GM18505 (cell line): ENCODE measurements around the gene CYP4B1.
"Not testable (repeated sequence)": the region's sequence is repeated elsewhere in the genome, so short reads cannot be mapped to it uniquely, and the experiment has no call there.

Experiments used
- ATAC-seq: cut with Tn5 transposase; IDR thresholded peaks from one replicate; pipeline ENCODE4 v1.9.1; 2021; ENCODE audit not compliant: unreplicated experiment
- POLR2A ChIP-seq: IDR thresholded peaks from 4 replicates; pipeline ENCODE4 v1.6.1; 2011; ENCODE audit warnings: borderline replicate concordance; ENCODE audit not compliant: insufficient read depth, insufficient read length; ENCODE audit errors: extremely low read depth

CYP4B1 gene

GRCh38 chr1:46813858-46814396 lies 15.1 kb downstream of the CYP4B1 start:
- ATAC-seq: no peak
- TF ChIP-seq POLR2A: no peak

DNA sequence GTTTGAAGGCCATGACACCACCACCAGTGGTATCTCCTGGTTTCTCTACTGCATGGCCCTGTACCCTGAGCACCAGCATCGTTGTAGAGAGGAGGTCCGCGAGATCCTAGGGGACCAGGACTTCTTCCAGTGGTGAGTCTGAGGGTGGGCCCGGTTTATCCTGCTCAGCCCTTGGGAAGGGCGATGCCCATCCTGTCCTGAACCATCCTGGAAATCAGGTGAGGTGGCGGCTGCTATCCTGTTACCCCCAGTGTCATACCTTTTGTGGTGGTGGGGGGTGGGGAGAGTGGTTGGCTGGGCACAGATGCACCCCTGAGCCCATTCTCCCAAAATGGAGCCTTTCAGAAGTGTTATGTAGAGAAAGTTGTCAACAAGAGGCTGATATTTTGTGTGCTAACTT lies 16.3 kb downstream of the CYP4B1 start:
- no peak for ATAC-seq
- no peak for TF ChIP-seq POLR2A

DNA sequence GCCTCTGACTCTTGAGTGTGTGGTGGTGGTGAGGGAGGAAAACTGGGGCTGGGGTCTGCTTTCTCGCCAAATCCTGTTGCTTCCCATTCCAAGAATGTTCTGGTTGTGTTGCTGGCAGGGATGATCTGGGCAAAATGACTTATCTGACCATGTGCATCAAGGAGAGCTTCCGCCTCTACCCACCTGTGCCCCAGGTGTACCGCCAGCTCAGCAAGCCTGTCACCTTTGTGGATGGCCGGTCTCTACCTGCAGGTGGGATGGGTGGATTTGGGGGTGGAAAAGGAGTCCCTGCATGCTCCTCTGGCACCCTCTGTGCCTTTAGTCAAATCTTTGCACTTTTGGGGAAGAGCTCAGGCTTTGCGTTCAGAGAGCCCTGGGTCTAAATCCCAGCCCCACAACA lies 18.1 kb downstream of the CYP4B1 start:
- TF ChIP-seq POLR2A: no peak
- ATAC-seq: no peak

GRCh38 chr1:46817814-46818213 lies 19.0 kb downstream of the CYP4B1 start:
- no peak for TF ChIP-seq POLR2A
- no peak for ATAC-seq

GRCh38 chr1:46818591-46818990 lies 19.7 kb downstream of the CYP4B1 start:
- no peak for ATAC-seq
- TF ChIP-seq POLR2A: no peak

- ATAC-seq: no peak
- TF ChIP-seq POLR2A: no peak
Measured at GRCh38 chr1:46819335-46819734, 20.5 kb downstream of the CYP4B1 start.

DNA sequence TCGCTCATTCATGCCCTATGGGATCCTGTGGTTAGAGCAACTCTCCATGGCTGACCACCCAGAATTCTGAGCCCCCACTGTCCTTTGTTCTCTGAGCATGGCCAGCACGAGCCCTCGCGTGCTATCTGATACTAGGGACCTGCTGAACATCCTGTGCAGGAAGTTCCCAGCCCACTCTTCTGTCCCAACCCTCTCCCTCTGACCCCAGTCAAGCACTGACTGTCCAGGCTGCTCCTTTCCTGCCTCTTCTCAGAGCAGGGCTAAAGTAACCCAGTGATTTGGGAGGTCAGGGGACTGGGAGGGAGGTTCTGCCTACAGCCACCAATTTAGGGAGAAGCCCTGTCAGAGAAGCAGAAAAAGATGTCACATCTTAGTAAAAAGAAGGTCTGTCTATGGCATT lies 21.2 kb downstream of the CYP4B1 start:
- TF ChIP-seq POLR2A: no peak
- ATAC-seq: no peak

GRCh38 chr1:46820560-46821060 lies 21.8 kb downstream of the CYP4B1 start:
- ATAC-seq: no peak
- no peak for TF ChIP-seq POLR2A

- no peak for ATAC-seq
- TF ChIP-seq POLR2A: no peak
Measured at GRCh38 chr1:46822248-46822826, 23.5 kb downstream of the CYP4B1 start.

DNA sequence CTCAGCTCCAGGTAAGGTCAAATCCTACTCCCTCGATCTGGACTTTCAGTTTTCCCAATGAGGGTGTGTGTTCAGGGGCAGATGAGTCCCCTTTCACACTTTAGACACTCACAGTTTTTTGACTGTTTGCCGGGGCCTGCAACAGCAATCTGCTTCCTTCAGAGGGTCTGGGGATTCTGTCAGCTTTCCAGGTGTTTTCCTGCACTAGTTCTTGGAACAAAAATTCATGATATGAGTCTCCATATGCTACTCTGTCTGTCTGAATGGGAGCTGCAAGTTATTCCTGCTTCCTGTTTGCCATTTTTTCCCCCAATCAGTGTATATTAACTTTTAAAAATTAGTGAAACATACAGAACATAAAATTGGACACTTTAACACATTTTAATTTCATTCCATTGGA lies 24.3 kb downstream of the CYP4B1 start:
- no peak for TF ChIP-seq POLR2A

DNA sequence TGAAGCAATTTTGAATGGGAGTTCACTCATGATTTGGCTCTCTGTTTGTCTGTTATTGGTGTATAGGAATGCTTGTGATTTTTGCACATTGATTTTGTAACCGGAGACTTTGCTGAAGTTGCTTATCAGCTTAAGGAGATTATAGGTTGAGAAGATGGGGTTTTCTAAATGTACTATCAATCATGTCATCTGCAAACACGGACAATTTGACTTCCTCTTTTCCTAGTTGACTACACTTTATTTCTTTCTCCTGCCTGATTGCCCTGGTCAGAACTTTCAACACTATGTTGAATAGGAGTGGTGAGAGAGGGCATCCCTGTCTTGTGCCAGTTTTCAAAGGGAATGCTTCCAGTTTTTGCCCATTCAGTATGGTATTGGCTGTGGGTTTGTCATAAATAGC lies 28.0 kb downstream of the CYP4B1 start:
- ATAC-seq: not testable (repeated sequence)

More for the DNA sequence above, 24.3 kb downstream of the CYP4B1 start:
- ATAC-seq: no peak

DNA sequence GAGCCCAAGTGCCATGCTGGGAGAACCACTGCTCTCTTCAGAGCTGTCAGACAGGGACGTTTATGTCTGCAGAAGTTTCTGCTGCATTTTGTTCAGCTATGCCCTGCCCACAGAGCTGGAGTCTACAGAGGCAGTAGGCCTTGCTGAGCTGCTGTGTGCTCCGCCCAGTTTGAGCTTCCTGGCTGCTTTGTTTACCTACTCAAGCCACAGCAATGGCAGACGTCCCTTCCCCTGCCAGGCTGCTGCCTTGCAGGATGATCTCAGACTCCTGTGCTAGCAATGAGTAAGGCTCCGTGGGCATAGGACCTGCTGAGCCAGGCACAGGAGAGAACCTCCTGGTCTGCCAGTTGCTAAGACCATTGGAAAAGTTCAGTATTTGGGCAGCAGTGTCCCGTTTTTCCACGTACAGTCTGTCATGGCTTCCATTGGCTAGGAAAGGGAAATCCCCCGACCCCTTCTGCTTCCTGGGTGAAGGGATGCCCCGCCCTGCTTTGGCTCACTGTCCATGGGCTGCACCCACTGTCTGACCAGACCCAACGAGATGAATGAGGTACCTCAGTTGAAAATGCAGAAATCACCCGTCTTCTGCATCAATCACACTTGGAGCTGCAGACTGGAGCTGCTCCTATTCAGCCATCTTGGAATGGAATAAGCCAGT lies 31.9 kb downstream of the CYP4B1 start:
- TF ChIP-seq POLR2A: no peak
- ATAC-seq: no peak

DNA sequence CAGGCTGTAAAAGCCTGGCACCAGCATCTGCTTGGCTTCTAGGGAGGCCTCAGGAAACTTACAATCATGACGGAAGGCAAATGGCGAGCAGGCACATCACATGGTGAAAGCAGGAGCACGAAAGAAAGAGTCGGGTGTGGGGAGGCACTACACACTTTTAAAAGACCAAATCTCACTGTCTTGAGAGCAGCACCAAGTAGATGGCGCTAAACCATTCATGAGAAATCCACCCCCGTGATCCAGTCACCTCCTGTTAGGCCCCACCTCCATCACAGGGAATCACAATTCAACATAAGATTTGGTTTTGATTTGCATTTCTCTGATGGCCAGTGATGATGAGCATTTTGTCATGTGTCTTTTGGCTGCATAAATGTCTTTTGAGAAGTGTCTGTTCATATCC lies 36.6 kb downstream of the CYP4B1 start:
- ATAC-seq: not testable (repeated sequence)

- not testable (repeated sequence) for ATAC-seq
Measured at GRCh38 chr1:46846386-46846785, 47.5 kb downstream of the CYP4B1 start.

DNA sequence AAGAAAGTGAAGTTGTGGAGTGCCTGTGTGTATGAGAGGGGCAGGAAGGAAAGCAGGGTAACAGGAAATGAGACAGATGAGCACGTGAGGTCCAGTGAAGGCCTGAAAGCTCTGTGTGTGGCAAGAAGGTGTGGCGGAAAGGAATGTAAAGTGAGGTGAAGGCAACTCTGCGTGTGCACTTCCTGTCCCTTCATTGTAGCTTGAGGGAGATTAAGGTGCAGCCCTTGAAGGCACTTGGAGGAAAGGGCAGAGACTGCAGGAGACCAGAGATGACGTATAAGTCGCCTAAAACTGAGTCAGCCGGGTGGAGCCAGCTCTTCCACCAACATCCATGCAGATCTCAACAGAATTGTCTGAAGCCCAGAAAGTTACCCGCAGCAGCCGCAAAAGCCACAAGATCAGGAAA lies 58.8 kb downstream of the CYP4B1 start:
- ATAC-seq: not testable (repeated sequence)

GRCh38 chr1:46862348-46862747 lies 63.5 kb downstream of the CYP4B1 start:
- no peak for ATAC-seq
- TF ChIP-seq POLR2A: no peak
